Lower lobe of right lung (tissue), 2 donors: ENCODE data around the gene ARMC6. TPM values are rescaled to one million over a fixed set of nuclear protein-coding genes. Genes with fewer than 3 reads are reported as not detected.

Source experiments
- ATAC-seq, 2 donors: fragments of 200-7000 bp; cut with Tn5 transposase; one replicate each; pipeline ENCODE4 v1.9.1; 2020 to 2022; ENCODE audit warnings: mild to moderate bottlenecking in 2 of 2, moderate library complexity in 2 of 2
- DNase-seq: peaks from one replicate; pipeline ENCODE4 v3.0.0-alpha.2; 2020
- H3K27ac ChIP-seq: fragments of 200-600 bp; one replicate; pipeline ENCODE4 v1.8.0; 2022
- H3K27me3 ChIP-seq: fragments of 200-600 bp; one replicate; pipeline ENCODE4 v1.8.0; 2022; ENCODE audit warnings: low read depth
- H3K36me3 ChIP-seq: fragments of 200-600 bp; one replicate; pipeline ENCODE4 v1.8.0; 2022; ENCODE audit warnings: mild to moderate bottlenecking
- H3K4me1 ChIP-seq: fragments of 200-600 bp; one replicate; pipeline ENCODE4 v1.8.0; 2022
- H3K4me3 ChIP-seq: fragments of 200-600 bp; one replicate; pipeline ENCODE4 v1.8.0; 2022; ENCODE audit warnings: mild to moderate bottlenecking
- H3K9me3 ChIP-seq: fragments of 200-600 bp; one replicate; pipeline ENCODE4 v1.8.0; 2022
- intact Hi-C: fragments of 100-400 bp; cut with DNase I; formaldehyde crosslinking; loops from one replicate; pipeline ENCODE4 v1.11.0; 2022
- total RNA-seq: library from RNA; stranded (reverse); fragmentation: NEBNext Ultra II Directional; extraction: Animal tissue kit (Norgen Biotek cat#: 25700); gene quantifications from one replicate; pipeline ENCODE4 v1.2.1, GENCODE V29; 2021
- TF ChIP-seq, protein P1 (sequence below): fragments of 200-600 bp; IDR thresholded peaks from one replicate; pipeline ENCODE4 v1.8.0; 2022; ENCODE audit warnings: antibody characterized with exemption, mild to moderate bottlenecking
- donor health status: DM: no; HTN: yes; CAD: no; lungs with severe emphysema.

ARMC6 gene
- total RNA-seq, 1 donor from 2014 or later = 20.2 TPM

- peaks cover 81% of the 10 kb centered on the region for H3K36me3 ChIP-seq
- no peaks in the 10 kb centered on the region for H3K4me1 ChIP-seq
- ATAC-seq (no peak), DNase-seq (no peak)
- H3K27me3 ChIP-seq = no peaks in the 10 kb centered on the region
- H3K27ac ChIP-seq = no peak overlapping the region
- intact Hi-C loops = no loop called here
- TF ChIP-seq, protein P1, sequence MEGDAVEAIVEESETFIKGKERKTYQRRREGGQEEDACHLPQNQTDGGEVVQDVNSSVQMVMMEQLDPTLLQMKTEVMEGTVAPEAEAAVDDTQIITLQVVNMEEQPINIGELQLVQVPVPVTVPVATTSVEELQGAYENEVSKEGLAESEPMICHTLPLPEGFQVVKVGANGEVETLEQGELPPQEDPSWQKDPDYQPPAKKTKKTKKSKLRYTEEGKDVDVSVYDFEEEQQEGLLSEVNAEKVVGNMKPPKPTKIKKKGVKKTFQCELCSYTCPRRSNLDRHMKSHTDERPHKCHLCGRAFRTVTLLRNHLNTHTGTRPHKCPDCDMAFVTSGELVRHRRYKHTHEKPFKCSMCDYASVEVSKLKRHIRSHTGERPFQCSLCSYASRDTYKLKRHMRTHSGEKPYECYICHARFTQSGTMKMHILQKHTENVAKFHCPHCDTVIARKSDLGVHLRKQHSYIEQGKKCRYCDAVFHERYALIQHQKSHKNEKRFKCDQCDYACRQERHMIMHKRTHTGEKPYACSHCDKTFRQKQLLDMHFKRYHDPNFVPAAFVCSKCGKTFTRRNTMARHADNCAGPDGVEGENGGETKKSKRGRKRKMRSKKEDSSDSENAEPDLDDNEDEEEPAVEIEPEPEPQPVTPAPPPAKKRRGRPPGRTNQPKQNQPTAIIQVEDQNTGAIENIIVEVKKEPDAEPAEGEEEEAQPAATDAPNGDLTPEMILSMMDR = no peak
- no peak overlapping the region for H3K4me3 ChIP-seq
- H3K9me3 ChIP-seq = no peaks in the 10 kb centered on the region
Observed at GRCh38 chr19:19054315-19054938, 21.0 kb downstream of the ARMC6 start.

- no peak for DNase-seq
- intact Hi-C loops = no loop called here
Observed at GRCh38 chr19:19054939-19055440, 21.6 kb downstream of the ARMC6 start.

DNA sequence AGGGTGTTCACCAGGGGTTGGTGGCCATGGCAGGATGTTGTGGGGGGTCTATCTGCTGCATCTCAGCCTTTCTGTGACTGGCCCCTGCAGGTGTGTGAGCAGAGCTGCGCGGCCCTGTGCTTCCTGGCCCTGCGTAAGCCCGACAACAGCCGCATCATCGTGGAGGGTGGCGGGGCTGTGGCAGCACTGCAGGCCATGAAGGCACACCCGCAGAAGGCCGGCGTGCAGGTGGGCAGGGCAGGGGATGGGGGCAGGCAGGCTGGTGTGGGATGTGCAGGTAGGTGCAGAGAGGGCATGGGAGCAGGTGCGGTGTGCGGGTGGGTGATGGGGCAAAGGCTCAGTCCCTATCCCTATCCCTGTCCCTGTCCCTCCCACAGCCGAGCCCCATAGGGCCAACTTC lies 22.3 kb downstream of the ARMC6 start:
- H3K4me1 ChIP-seq = no peaks in the 10 kb centered on the region
- ATAC-seq (no peak), DNase-seq (no peak)
- H3K36me3 ChIP-seq = peaks cover 69% of the 10 kb centered on the region
- no peaks in the 10 kb centered on the region for H3K9me3 ChIP-seq
- intact Hi-C loops = no loop called here
- H3K4me3 ChIP-seq = no peak overlapping the region
- no peak overlapping the region for H3K27ac ChIP-seq
- no peaks in the 10 kb centered on the region for H3K27me3 ChIP-seq
- TF ChIP-seq, protein P1 = no peak

More at GRCh38 chr19:19054939-19055440, 21.6 kb downstream of the ARMC6 start:
- no peaks in the 10 kb centered on the region for H3K27me3 ChIP-seq
- H3K4me1 ChIP-seq = no peaks in the 10 kb centered on the region
- H3K36me3 ChIP-seq = peaks cover 75% of the 10 kb centered on the region
- TF ChIP-seq, protein P1 = no peak
- H3K9me3 ChIP-seq = no peaks in the 10 kb centered on the region
- no peak overlapping the region for H3K4me3 ChIP-seq
- H3K27ac ChIP-seq = no peak overlapping the region
- no peak for ATAC-seq

DNA sequence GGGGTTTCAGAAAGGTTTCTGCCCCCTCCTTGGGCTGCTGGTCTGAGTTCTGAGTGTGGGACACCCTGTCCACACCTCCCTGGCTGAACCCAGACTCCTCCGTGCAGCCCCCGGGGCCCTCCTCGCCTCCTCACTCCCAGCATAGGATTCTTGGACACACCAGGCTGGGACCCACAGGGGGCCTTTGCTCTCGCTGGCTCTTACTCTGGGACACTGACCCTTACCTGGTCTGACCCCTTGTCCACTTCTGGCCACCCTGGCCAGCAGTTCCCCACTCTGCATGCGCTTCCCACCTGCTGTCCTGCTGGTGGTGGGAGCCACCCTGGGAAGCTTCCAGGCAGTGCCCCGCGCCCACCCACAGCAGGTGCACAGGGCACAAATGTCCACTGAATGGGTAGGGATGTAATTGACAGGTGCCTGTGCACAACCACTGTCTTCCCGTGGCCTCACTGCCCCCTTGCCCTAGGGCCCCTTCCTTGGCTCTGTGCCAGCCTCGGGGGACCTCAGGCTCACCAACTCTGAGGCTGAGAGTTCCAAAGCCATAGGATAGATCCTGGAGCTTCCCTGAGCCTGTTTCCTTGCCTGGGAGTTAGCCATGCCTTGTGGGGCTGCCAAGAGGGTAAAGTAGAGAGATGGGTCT lies 23.4 kb downstream of the ARMC6 start:
- ATAC-seq (no peak), DNase-seq (no peak)
- Histone ChIP-seq H3K36me3 (peaks cover 65% of the 10 kb centered on the region), H3K27ac (no peak overlapping the region), H3K27me3 (no peaks in the 10 kb centered on the region), H3K4me3 (no peak overlapping the region), H3K9me3 (no peaks in the 10 kb centered on the region), H3K4me1 (peaks cover 7% of the 10 kb centered on the region)
- intact Hi-C loops = no loop called here
- TF ChIP-seq, protein P1 = no peak

DNA sequence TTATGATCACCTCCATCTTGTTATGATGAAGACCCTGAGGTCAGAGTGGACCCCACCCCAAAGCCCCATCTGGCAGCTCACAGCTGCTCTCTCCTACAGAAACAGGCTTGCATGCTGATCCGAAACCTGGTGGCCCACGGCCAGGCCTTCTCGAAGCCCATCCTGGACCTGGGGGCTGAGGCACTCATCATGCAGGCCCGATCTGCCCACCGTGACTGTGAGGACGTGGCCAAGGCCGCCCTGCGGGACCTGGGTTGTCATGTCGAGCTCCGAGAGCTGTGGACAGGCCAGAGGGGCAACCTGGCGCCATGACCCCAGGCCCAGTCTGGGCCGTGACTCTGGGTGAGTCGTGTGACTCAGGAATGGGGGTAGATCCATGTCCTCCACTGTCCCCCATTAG lies 23.9 kb downstream of the ARMC6 start:
- no peak for ATAC-seq

More for the DNA sequence above, 23.9 kb downstream of the ARMC6 start:
- no peak for DNase-seq
- Histone ChIP-seq H3K36me3 (peaks cover 59% of the 10 kb centered on the region), H3K4me3 (no peak overlapping the region), H3K4me1 (peaks cover 7% of the 10 kb centered on the region), H3K27ac (no peak overlapping the region), H3K9me3 (no peaks in the 10 kb centered on the region), H3K27me3 (no peaks in the 10 kb centered on the region)
- intact Hi-C loops = no loop called here
- TF ChIP-seq, protein P1 = no peak
